ENCODE data around the gene CALHM1. TPM values are rescaled to one million over a fixed set of nuclear protein-coding genes. Genes with fewer than 3 reads are reported as not detected.

The CALHM1 gene
- total RNA-seq, 1 experiment from 2014 or later = not detected

DNA sequence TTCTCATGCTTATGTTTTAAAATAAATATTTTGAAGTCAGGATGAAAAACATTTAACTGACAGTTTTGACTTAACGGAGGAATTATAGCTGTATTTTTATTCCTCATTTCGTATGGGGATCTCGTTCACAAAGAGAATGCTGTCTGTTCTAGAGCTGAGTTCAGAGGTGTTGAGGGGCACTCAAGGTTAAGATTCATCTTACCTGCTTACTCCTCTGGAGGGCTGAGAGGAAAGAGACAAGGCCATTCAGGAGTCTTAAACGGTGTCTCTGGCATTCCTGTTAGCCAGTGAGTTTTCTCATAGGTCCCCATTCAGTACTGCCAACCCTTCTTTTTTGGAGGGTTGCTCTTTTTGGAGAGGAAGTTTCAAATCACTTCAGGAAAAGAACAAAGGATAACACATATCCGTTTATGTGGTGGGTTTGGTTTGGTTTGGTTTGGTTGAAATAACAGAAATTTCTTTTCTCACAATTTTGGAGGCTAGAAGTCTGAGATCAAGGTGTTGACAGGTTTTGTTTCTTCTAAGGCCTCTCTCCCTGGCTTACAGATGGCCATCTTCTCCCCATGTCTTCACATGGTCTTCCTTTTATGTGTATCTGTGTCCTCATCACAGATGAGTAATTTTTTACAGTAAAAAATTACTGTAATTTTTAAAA, 29.6 kb downstream of the CALHM1 start:
- Histone ChIP-seq H3K9me3 (ENCODE audit: low read depth, low read length, poor library complexity, severe bottlenecking) (no peaks in the 10 kb centered on the region), H3K27ac (ENCODE audit: low read depth, low read length, poor library complexity, severe bottlenecking) (no peak overlapping the region), H3K36me3 (ENCODE audit: insufficient read depth, low read length, poor library complexity, severe bottlenecking) (peaks cover 81% of the 10 kb centered on the region), H3K27me3 (replicated peaks; ENCODE audit: insufficient read depth, low read depth, low read length, poor library complexity) (no peaks in the 10 kb centered on the region), H3K4me3 (ENCODE audit: low read depth, low read length, poor library complexity, severe bottlenecking) (no peak overlapping the region), H3K4me1 (ENCODE audit: insufficient read depth, low read length, poor library complexity, severe bottlenecking) (no peaks in the 10 kb centered on the region)
- TF ChIP-seq, protein P1, sequence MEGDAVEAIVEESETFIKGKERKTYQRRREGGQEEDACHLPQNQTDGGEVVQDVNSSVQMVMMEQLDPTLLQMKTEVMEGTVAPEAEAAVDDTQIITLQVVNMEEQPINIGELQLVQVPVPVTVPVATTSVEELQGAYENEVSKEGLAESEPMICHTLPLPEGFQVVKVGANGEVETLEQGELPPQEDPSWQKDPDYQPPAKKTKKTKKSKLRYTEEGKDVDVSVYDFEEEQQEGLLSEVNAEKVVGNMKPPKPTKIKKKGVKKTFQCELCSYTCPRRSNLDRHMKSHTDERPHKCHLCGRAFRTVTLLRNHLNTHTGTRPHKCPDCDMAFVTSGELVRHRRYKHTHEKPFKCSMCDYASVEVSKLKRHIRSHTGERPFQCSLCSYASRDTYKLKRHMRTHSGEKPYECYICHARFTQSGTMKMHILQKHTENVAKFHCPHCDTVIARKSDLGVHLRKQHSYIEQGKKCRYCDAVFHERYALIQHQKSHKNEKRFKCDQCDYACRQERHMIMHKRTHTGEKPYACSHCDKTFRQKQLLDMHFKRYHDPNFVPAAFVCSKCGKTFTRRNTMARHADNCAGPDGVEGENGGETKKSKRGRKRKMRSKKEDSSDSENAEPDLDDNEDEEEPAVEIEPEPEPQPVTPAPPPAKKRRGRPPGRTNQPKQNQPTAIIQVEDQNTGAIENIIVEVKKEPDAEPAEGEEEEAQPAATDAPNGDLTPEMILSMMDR (conservative IDR thresholded peaks at IDR 0.05; ENCODE audit: low read depth, low read length) = no peak
- no peak for TF ChIP-seq EZH2 (IDR thresholded peaks at IDR 0.05; ENCODE audit: borderline replicate concordance, low read depth, low read length, poor library complexity, severe bottlenecking)
- CTCF ChIA-PET = no interaction called here
- intact Hi-C loops (cut with micrococcal nuclease; ENCODE audit: unreplicated experiment) = no loop called here
- BruUV-seq (replicated peaks) = no TSS peak
- POLR2A ChIA-PET (ENCODE audit: low non-redundant PET) = no interaction called here
- no peak for DNase-seq (ENCODE audit: low spot score)

DNA sequence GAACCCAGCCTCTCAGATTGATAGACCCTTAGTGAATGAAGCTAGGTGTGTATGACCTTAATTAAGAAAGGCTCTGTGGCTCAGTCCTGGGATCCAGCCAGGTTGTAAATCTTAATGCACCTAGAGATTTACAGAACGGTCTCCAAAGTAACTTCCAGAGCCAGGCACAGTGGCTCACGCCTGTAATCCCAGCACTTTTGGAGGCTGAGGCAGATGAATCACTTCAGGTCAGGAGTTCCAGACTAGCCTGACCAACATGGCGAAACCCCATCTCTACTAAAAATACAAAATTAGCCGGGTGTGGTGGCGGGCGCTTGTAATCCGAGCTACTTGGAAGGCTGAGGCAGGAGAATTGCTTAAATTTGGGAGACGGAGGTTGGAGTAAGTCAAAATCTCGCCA, 30.8 kb downstream of the CALHM1 start:
- POLR2A ChIA-PET (ENCODE audit: low non-redundant PET) = no interaction called here
- no peak for DNase-seq (ENCODE audit: low spot score)
- no peaks in the 10 kb centered on the region for H3K4me1 ChIP-seq (ENCODE audit: insufficient read depth, low read length, poor library complexity, severe bottlenecking)
- H3K4me3 ChIP-seq (ENCODE audit: low read depth, low read length, poor library complexity, severe bottlenecking) = no peak overlapping the region
- TF ChIP-seq, protein P1 (conservative IDR thresholded peaks at IDR 0.05; ENCODE audit: low read depth, low read length) = no peak
- TF ChIP-seq EZH2 (IDR thresholded peaks at IDR 0.05; ENCODE audit: borderline replicate concordance, low read depth, low read length, poor library complexity, severe bottlenecking) = no peak
- peaks cover 89% of the 10 kb centered on the region for H3K36me3 ChIP-seq (ENCODE audit: insufficient read depth, low read length, poor library complexity, severe bottlenecking)
- no TSS peak for BruUV-seq (replicated peaks)
- no peaks in the 10 kb centered on the region for H3K27me3 ChIP-seq (replicated peaks; ENCODE audit: insufficient read depth, low read depth, low read length, poor library complexity)
- H3K9me3 ChIP-seq (ENCODE audit: low read depth, low read length, poor library complexity, severe bottlenecking) = no peaks in the 10 kb centered on the region
- CTCF ChIA-PET = no interaction called here
- intact Hi-C loops (cut with micrococcal nuclease; ENCODE audit: unreplicated experiment) = no loop called here
- H3K27ac ChIP-seq (ENCODE audit: low read depth, low read length, poor library complexity, severe bottlenecking) = no peak overlapping the region

DNA sequence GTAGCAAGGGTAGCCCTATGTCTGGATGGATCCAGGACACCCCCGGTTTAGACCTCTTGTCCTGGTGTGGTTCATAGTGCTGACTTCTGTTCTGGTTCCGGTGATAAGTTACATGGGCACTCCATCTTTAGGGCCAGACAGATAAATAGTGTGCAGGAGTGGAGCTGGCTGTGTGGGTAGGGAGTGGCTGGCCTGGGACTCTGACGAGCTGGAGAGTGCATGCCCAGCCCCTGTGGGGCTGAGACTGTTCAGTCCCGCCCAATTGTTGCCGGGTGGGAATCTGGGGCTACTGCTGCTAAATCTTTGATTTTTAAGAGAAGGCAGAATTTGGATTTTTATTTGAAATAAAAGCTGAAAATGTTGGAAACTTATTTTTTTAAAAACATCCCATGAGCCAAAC, 35.0 kb downstream of the CALHM1 start:
- no peak overlapping the region for H3K27ac ChIP-seq (ENCODE audit: low read depth, low read length, poor library complexity, severe bottlenecking)
- H3K4me1 ChIP-seq (ENCODE audit: insufficient read depth, low read length, poor library complexity, severe bottlenecking) = no peaks in the 10 kb centered on the region
- ChIA-PET POLR2A (ENCODE audit: low non-redundant PET) (no interaction called here), CTCF (interaction anchor here (0.6 kb wide), 1 partner anchor 17 kb away, joined by 3 read pairs; no protein-coding TSS in a partner anchor)
- TF ChIP-seq EZH2 (IDR thresholded peaks at IDR 0.05; ENCODE audit: borderline replicate concordance, low read depth, low read length, poor library complexity, severe bottlenecking) = no peak
- TF ChIP-seq, protein P1 (conservative IDR thresholded peaks at IDR 0.05; ENCODE audit: low read depth, low read length) = no peak
- DNase-seq (ENCODE audit: low spot score) = no peak
- no TSS peak for BruUV-seq (replicated peaks)
- H3K9me3 ChIP-seq (ENCODE audit: low read depth, low read length, poor library complexity, severe bottlenecking) = no peaks in the 10 kb centered on the region
- H3K27me3 ChIP-seq (replicated peaks; ENCODE audit: insufficient read depth, low read depth, low read length, poor library complexity) = no peaks in the 10 kb centered on the region
- H3K4me3 ChIP-seq (ENCODE audit: low read depth, low read length, poor library complexity, severe bottlenecking) = no peak overlapping the region
- intact Hi-C loops (cut with micrococcal nuclease; ENCODE audit: unreplicated experiment) = no loop called here
- peaks cover 86% of the 10 kb centered on the region for H3K36me3 ChIP-seq (ENCODE audit: insufficient read depth, low read length, poor library complexity, severe bottlenecking)

Data from A673 (cell line).